ENCODE results near the gene PIK3C2B.
A peak's percentile ranks its signal among the peaks of the same experiment; 100 is the strongest.

Gene PIK3C2B

GRCh38 chr1:204464187-204464631 lies 30.4 kb downstream of the PIK3C2B start:
- Mint-ChIP-seq H3K9me3 (no peaks in the 10 kb centered on the region), H3K27me3 (no peaks in the 10 kb centered on the region), H3K36me3 (ENCODE audit: low read depth) (peaks cover 54% of the 10 kb centered on the region), H3K4me1 (ENCODE audit: low read depth) (peaks cover 63% of the 10 kb centered on the region), H3K27ac (peak overlapping the region; percentile 87), H3K4me3 (no peak overlapping the region)
- DNase-seq = no peak

- no peaks in the 10 kb centered on the region for H3K9me3 Mint-ChIP-seq
- no peak for DNase-seq
- H3K36me3 Mint-ChIP-seq (ENCODE audit: low read depth) = peaks cover 53% of the 10 kb centered on the region
- H3K27ac Mint-ChIP-seq = peak overlapping the region; percentile 87
- peaks cover 63% of the 10 kb centered on the region for H3K4me1 Mint-ChIP-seq (ENCODE audit: low read depth)
- H3K4me3 Mint-ChIP-seq = no peak overlapping the region
- no peaks in the 10 kb centered on the region for H3K27me3 Mint-ChIP-seq
These were observed 31.2 kb downstream of the PIK3C2B start for GRCh38 chr1:204463125-204464060.

- Mint-ChIP-seq H3K4me1 (ENCODE audit: low read depth) (peaks cover 63% of the 10 kb centered on the region), H3K4me3 (no peak overlapping the region), H3K27ac (peak overlapping the region; percentile 52), H3K9me3 (no peaks in the 10 kb centered on the region), H3K36me3 (ENCODE audit: low read depth) (peaks cover 49% of the 10 kb centered on the region), H3K27me3 (no peaks in the 10 kb centered on the region)
- DNase-seq = no peak
These were observed 32.4 kb downstream of the PIK3C2B start for GRCh38 chr1:204462229-204462561.

DNA sequence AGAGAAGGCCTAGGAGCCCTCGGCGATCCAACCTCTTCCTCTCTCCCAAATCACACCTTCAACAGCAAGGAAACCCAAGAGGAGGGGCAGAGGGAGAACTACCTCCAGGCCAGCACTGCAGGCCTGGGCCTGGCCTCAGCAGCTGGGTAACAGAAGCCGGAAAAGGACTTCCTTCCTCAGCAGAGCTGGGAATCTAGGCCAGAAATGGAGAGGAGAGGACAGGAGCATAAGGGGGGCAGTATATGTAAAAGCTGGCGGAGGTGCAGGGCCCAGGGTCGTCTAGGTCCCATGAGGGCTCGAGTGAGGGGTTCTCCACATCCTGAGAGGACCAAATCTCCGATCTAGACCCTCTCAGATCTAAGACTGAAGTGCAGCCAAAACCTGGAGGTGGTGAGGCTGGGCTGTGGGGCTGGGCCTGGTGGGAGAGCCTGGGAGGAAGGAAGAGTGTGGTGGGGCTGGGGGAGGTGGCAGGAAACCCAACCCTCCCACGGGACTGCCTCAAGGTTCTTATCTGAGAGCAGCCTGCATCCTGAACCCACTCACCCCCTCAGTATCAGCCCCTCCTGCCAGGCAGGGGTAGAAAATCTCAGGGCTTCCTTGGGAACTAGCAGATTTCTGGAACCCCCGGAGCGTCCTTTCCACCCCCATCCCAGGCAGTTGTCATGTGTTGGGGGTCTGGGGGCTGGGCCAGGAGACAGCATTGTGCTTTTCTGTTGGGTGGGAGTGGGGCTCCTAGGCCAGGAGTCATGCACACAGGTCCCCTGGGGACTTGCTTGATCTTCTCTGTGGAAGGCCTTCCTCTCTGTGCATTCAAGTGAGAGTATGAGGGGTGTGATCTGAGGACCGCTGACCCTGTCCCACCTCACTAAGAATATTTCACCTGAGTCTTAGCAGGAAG lies 33.0 kb downstream of the PIK3C2B start:
- no peak for DNase-seq
- peaks cover 48% of the 10 kb centered on the region for H3K36me3 Mint-ChIP-seq (ENCODE audit: low read depth)

GRCh38 chr1:204460346-204460745 lies 34.3 kb downstream of the PIK3C2B start:
- no peak for DNase-seq
- Mint-ChIP-seq H3K4me3 (no peak overlapping the region), H3K9me3 (no peaks in the 10 kb centered on the region), H3K4me1 (ENCODE audit: low read depth) (peaks cover 50% of the 10 kb centered on the region), H3K27me3 (no peaks in the 10 kb centered on the region), H3K27ac (no peak overlapping the region), H3K36me3 (ENCODE audit: low read depth) (peaks cover 51% of the 10 kb centered on the region)

More for the DNA sequence above, 33.0 kb downstream of the PIK3C2B start:
- Mint-ChIP-seq H3K9me3 (no peaks in the 10 kb centered on the region), H3K4me3 (no peak overlapping the region), H3K4me1 (ENCODE audit: low read depth) (peaks cover 62% of the 10 kb centered on the region), H3K27ac (peak overlapping the region; percentile 88), H3K27me3 (no peaks in the 10 kb centered on the region)

DNA sequence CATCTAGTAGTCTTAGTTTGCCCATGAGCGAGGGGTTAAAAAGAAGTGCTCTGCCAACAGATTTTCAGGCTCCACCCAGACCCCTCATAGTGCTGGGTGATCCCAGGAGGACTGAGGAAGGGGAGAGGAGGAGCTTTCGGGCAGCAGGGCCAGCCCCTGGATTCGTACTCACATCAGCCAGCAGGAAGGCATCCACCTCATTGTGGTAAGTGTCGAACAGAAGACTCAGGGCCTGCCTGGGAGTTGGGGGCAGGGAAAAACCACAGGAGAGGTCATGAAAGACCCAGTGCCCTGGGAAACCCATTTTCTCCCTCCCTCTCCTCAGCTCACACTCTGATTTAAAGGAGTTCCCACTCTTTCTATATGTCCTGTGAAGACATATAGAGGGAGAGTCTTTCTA lies 34.9 kb downstream of the PIK3C2B start:
- Mint-ChIP-seq H3K4me3 (no peak overlapping the region), H3K27me3 (no peaks in the 10 kb centered on the region), H3K36me3 (ENCODE audit: low read depth) (peaks cover 52% of the 10 kb centered on the region), H3K27ac (no peak overlapping the region), H3K4me1 (ENCODE audit: low read depth) (peaks cover 43% of the 10 kb centered on the region), H3K9me3 (no peaks in the 10 kb centered on the region)
- no peak for DNase-seq

DNA sequence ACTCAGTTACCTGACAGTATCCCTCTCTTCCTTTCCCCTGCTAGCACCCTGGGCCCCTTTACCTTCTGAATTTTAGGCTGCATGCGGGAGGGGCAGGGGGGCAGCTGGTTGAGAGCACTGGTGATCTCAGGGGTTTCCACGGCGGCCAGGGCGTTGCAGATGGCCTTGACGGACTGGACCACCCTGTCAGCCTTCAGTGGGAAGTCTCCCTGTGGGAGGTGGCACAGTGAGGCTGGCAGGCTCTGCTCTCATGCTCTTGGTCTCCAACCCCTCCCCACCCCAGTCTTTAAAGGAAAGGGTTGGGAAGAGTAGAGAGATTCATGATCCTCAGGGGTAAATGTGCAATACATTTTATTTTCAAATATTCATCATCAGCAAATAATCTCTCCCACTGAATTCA lies 36.9 kb downstream of the PIK3C2B start:
- no peak for DNase-seq
- H3K4me3 Mint-ChIP-seq = no peak overlapping the region
- H3K36me3 Mint-ChIP-seq (ENCODE audit: low read depth) = peaks cover 52% of the 10 kb centered on the region
- no peaks in the 10 kb centered on the region for H3K9me3 Mint-ChIP-seq
- no peak overlapping the region for H3K27ac Mint-ChIP-seq
- no peaks in the 10 kb centered on the region for H3K27me3 Mint-ChIP-seq
- H3K4me1 Mint-ChIP-seq (ENCODE audit: low read depth) = peaks cover 32% of the 10 kb centered on the region

DNA sequence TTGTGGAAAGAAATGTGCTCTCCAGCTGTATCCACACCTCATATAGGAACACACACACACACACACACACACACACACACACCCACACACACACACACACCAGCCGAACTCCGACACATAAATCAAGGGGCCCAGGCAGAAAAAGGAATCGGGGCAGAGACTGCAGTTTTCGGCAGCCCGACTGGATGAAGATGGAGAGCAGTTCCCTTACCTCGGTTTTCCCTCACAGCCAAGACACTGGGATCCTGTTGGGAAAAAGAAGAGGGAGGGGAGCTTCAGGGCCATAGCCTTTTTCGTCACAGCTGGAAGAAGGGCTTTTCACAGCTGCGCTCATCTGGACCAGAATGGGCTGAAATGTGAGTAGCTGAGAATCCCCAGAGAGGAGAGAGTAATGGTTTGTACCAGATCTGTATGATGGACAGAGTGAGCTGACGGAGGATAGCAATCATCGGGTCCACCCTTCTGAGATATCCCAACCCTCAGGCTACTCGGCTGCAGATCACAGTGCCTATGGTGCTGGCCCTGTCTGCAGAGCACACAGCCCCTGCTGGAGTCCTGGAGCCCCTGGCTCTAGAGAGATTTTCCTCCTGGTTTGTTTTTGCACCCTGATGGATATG lies 37.7 kb downstream of the PIK3C2B start:
- H3K9me3 Mint-ChIP-seq = no peaks in the 10 kb centered on the region
- peak overlapping the region; percentile 23 for H3K27ac Mint-ChIP-seq
- peaks cover 31% of the 10 kb centered on the region for H3K4me1 Mint-ChIP-seq (ENCODE audit: low read depth)
- no peaks in the 10 kb centered on the region for H3K27me3 Mint-ChIP-seq
- no peak overlapping the region for H3K4me3 Mint-ChIP-seq
- DNase-seq = no peak
- peaks cover 51% of the 10 kb centered on the region for H3K36me3 Mint-ChIP-seq (ENCODE audit: low read depth)

- H3K27ac Mint-ChIP-seq = no peak overlapping the region
- H3K36me3 Mint-ChIP-seq (ENCODE audit: low read depth) = peaks cover 45% of the 10 kb centered on the region
- peaks cover 28% of the 10 kb centered on the region for H3K4me1 Mint-ChIP-seq (ENCODE audit: low read depth)
- H3K4me3 Mint-ChIP-seq = no peak overlapping the region
- H3K9me3 Mint-ChIP-seq = no peaks in the 10 kb centered on the region
- no peak for DNase-seq
- H3K27me3 Mint-ChIP-seq = no peaks in the 10 kb centered on the region
These were observed 38.8 kb downstream of the PIK3C2B start for GRCh38 chr1:204455831-204456145.

GRCh38 chr1:204455063-204455830 lies 39.4 kb downstream of the PIK3C2B start:
- peak overlapping the region; percentile 51 for H3K27ac Mint-ChIP-seq

GRCh38 chr1:204454476-204454875 lies 40.1 kb downstream of the PIK3C2B start:
- H3K27ac Mint-ChIP-seq = peak overlapping the region; percentile 3
- H3K4me1 Mint-ChIP-seq (ENCODE audit: low read depth) = peaks cover 28% of the 10 kb centered on the region
- H3K36me3 Mint-ChIP-seq (ENCODE audit: low read depth) = peaks cover 35% of the 10 kb centered on the region

More at GRCh38 chr1:204455063-204455830, 39.4 kb downstream of the PIK3C2B start:
- no peaks in the 10 kb centered on the region for H3K9me3 Mint-ChIP-seq
- no peaks in the 10 kb centered on the region for H3K27me3 Mint-ChIP-seq
- H3K36me3 Mint-ChIP-seq (ENCODE audit: low read depth) = peaks cover 42% of the 10 kb centered on the region
- H3K4me1 Mint-ChIP-seq (ENCODE audit: low read depth) = peaks cover 26% of the 10 kb centered on the region
- H3K4me3 Mint-ChIP-seq = no peak overlapping the region
- no peak for DNase-seq

GRCh38 chr1:204453141-204453772 lies 41.3 kb downstream of the PIK3C2B start:
- Mint-ChIP-seq H3K9me3 (no peaks in the 10 kb centered on the region), H3K4me3 (peak overlapping the region; percentile 47), H3K36me3 (ENCODE audit: low read depth) (peaks cover 36% of the 10 kb centered on the region), H3K27ac (peak overlapping the region; percentile 91), H3K4me1 (ENCODE audit: low read depth) (peaks cover 38% of the 10 kb centered on the region), H3K27me3 (no peaks in the 10 kb centered on the region)
- DNase-seq = peak; percentile 75

More at GRCh38 chr1:204454476-204454875, 40.1 kb downstream of the PIK3C2B start:
- DNase-seq = no peak
- Mint-ChIP-seq H3K4me3 (no peak overlapping the region), H3K27me3 (no peaks in the 10 kb centered on the region), H3K9me3 (no peaks in the 10 kb centered on the region)

- DNase-seq = no peak
- Mint-ChIP-seq H3K27me3 (no peaks in the 10 kb centered on the region), H3K4me1 (ENCODE audit: low read depth) (peaks cover 42% of the 10 kb centered on the region), H3K4me3 (no peak overlapping the region), H3K36me3 (ENCODE audit: low read depth) (peaks cover 47% of the 10 kb centered on the region), H3K27ac (peak overlapping the region; percentile 37), H3K9me3 (no peaks in the 10 kb centered on the region)
These were observed 43.1 kb downstream of the PIK3C2B start for GRCh38 chr1:204451352-204452124.
